SW480 (cell line): ENCODE data around the gene CLTB.

Experiments
- DNase-seq: peaks from one replicate; pipeline ENCODE4 v3.0.0-alpha.2; 2016; ENCODE audit warnings: low spot score

CLTB gene

DNA sequence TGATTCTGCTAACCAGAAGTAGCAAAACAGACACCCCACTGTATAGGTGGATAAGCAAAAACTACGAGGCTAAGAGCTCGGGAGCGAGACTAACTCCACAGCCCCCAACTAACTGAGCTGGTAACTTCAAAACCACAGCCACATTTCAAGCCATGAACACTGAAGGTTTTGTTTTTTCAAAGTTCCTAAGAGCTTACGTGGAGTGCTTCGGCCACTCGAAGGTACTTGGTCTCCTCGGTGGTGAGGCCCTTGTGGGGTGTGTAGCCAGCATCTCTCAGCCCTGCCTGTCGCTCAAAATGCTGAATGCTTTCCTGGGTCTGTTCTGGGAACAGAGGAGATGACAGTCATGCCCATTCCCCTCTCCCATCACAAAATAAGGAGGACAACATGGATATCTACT lies 65.9 kb downstream of the CLTB start:
- DNase-seq = no peak

DNA sequence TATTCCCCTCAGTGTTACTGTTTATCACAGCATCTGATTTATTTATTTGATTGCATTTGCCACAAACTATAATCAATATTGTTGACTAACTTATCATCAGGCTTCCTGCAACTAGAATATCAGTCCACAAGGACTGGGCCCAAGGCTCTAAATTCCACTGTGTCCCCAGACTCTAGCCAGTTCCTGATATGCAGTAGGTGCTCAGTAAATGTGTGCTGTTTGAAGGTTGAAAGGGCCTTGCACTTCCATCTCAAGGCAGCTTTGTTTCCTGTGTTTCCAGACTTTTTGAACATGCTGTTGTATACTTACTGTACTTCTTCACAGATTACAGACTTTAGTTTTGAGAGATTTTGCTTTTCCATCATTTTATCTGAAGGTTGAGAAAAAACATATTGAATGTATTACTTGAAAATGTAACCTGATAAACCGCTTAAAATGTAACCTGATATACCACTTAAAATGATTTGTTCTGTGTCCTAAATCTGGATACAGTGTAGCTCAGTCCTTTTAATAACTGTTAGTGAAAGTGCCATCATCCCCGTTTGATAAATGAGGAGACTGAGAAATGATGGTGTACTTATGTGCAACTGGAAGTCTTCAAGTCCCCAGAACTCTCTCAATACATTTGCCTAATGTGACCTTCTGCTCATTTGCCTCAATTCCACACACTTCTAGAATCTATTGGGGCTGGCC lies 73.4 kb downstream of the CLTB start:
- no peak for DNase-seq
